Measurements from ENCODE around the gene HMGCL. TPM values are rescaled to one million over a fixed set of nuclear protein-coding genes. Genes with fewer than 3 reads are reported as not detected.

HMGCL gene
- total RNA-seq (2022) = 23.1 and 27.8 TPM in 2 replicates
- percentile 56 among the genes with signal in this experiment for Bru-seq, nascent RNA
- BruChase-seq, experiment 1, labeled RNA remaining after a 6-hour chase = percentile 61 among the genes with signal in this experiment
- percentile 58 among the genes with signal in this experiment for BruChase-seq, experiment 2, labeled RNA remaining after a 2-hour chase
- long read RNA-seq, transcript HMGCL-203 (9 exons, 1,600 nt) = major isoform, 70 of 87 reads
- long read RNA-seq, partial matches to known transcripts = 6 of 87 reads
- long read RNA-seq, other reads (novel, unspliced or antisense) = 8 of 87 reads

GRCh38 chr1:23825076-23825761 lies at the start of gene HMGCL:
Gene HMGCL (minus strand): TSS chr1:23825429. CDS start chr1:23825415, 14 bp downstream.
- no peaks in the 10 kb centered on the region for H3K4me1 Mint-ChIP-seq (ENCODE audit: low read depth, unreplicated experiment)
- peaks cover 17% of the 10 kb centered on the region for H3K36me3 Mint-ChIP-seq (ENCODE audit: insufficient read depth, unreplicated experiment)
- no peaks in the 10 kb centered on the region for H3K9me3 Mint-ChIP-seq (ENCODE audit: low read depth, unreplicated experiment)
- DNase-seq = peak; percentile 85
- no peak for TF ChIP-seq CTCF (IDR thresholded peaks at IDR 0.05; ENCODE audit: unreplicated experiment)
- intact Hi-C loops (cut with micrococcal nuclease; ENCODE audit: unreplicated experiment) = no loop called here
- no peaks in the 10 kb centered on the region for H3K27me3 Mint-ChIP-seq (ENCODE audit: unreplicated experiment)
- peak within 1 kb of the TSS; percentile 85 for H3K4me3 Mint-ChIP-seq (ENCODE audit: low read depth, unreplicated experiment)
- peak within 1 kb of the TSS; percentile 81 for H3K27ac Mint-ChIP-seq (ENCODE audit: unreplicated experiment)
- no TSS peak for BruUV-seq (replicated peaks)
- CTCF ChIA-PET = interaction anchor here (0.5 to 1.0 kb wide), 4 partner anchors 19 to 279 kb away, joined by 4 to 5 read pairs (median 5); no protein-coding TSS in a partner anchor

- CTCF ChIA-PET = no interaction called here
- peaks cover 13% of the 10 kb centered on the region for H3K4me1 Mint-ChIP-seq (ENCODE audit: low read depth, unreplicated experiment)
- TF ChIP-seq CTCF (IDR thresholded peaks at IDR 0.05; ENCODE audit: unreplicated experiment) = no peak
- no peak overlapping the region for H3K27ac Mint-ChIP-seq (ENCODE audit: unreplicated experiment)
- peaks cover 18% of the 10 kb centered on the region for H3K36me3 Mint-ChIP-seq (ENCODE audit: insufficient read depth, unreplicated experiment)
- no peaks in the 10 kb centered on the region for H3K9me3 Mint-ChIP-seq (ENCODE audit: low read depth, unreplicated experiment)
- no peaks in the 10 kb centered on the region for H3K27me3 Mint-ChIP-seq (ENCODE audit: unreplicated experiment)
- H3K4me3 Mint-ChIP-seq (ENCODE audit: low read depth, unreplicated experiment) = no peak overlapping the region
- no TSS peak for BruUV-seq (replicated peaks)
- no peak for DNase-seq
- intact Hi-C loops (cut with micrococcal nuclease; ENCODE audit: unreplicated experiment) = no loop called here
Observed at GRCh38 chr1:23872421-23872820, 47.2 kb upstream of the HMGCL start.

GRCh38 chr1:23869051-23869450 lies 43.8 kb upstream of the HMGCL start:
- CTCF ChIA-PET = interaction anchor here (1.6 to 2.0 kb wide), 2 partner anchors 48 to 98 kb away, joined by 4 to 7 read pairs; no protein-coding TSS in a partner anchor
- peaks cover 21% of the 10 kb centered on the region for H3K4me1 Mint-ChIP-seq (ENCODE audit: low read depth, unreplicated experiment)
- peak overlapping the region; percentile 89 for H3K4me3 Mint-ChIP-seq (ENCODE audit: low read depth, unreplicated experiment)
- TF ChIP-seq CTCF (IDR thresholded peaks at IDR 0.05; ENCODE audit: unreplicated experiment) = no peak
- no TSS peak for BruUV-seq (replicated peaks)
- H3K27me3 Mint-ChIP-seq (ENCODE audit: unreplicated experiment) = no peaks in the 10 kb centered on the region
- peak overlapping the region; percentile 1 for H3K27ac Mint-ChIP-seq (ENCODE audit: unreplicated experiment)
- peaks cover 29% of the 10 kb centered on the region for H3K36me3 Mint-ChIP-seq (ENCODE audit: insufficient read depth, unreplicated experiment)
- intact Hi-C loops (cut with micrococcal nuclease; ENCODE audit: unreplicated experiment) = loop anchor here (5.0 to 10.0 kb wide), 2 partner anchors 48 to 54 kb away; no protein-coding TSS in a partner anchor
- DNase-seq = no peak
- H3K9me3 Mint-ChIP-seq (ENCODE audit: low read depth, unreplicated experiment) = no peaks in the 10 kb centered on the region

GRCh38 chr1:23868557-23869016 lies 43.4 kb upstream of the HMGCL start:
- Mint-ChIP-seq H3K9me3 (ENCODE audit: low read depth, unreplicated experiment) (no peaks in the 10 kb centered on the region), H3K4me3 (ENCODE audit: low read depth, unreplicated experiment) (peak overlapping the region; percentile 89), H3K4me1 (ENCODE audit: low read depth, unreplicated experiment) (peaks cover 21% of the 10 kb centered on the region), H3K36me3 (ENCODE audit: insufficient read depth, unreplicated experiment) (peaks cover 29% of the 10 kb centered on the region), H3K27me3 (ENCODE audit: unreplicated experiment) (no peaks in the 10 kb centered on the region), H3K27ac (ENCODE audit: unreplicated experiment) (peak overlapping the region; percentile 1)
- DNase-seq = no peak
- TF ChIP-seq CTCF (IDR thresholded peaks at IDR 0.05; ENCODE audit: unreplicated experiment) = no peak
- CTCF ChIA-PET = interaction anchor here (1.6 to 2.0 kb wide), 2 partner anchors 48 to 97 kb away, joined by 4 to 7 read pairs; no protein-coding TSS in a partner anchor
- BruUV-seq (replicated peaks) = no TSS peak
- intact Hi-C loops (cut with micrococcal nuclease; ENCODE audit: unreplicated experiment) = loop anchor here (5.0 to 10.0 kb wide), 2 partner anchors 49 to 54 kb away; no protein-coding TSS in a partner anchor

Measured in Calu3 (cell line).